GM18873 (cell line): Measurements from ENCODE around the gene RAMP3.
"Not testable (repeated sequence)": the region's sequence is repeated elsewhere in the genome, so short reads cannot be mapped to it uniquely, and the experiment has no call there.

ENCODE experiments used
- ATAC-seq: cut with Tn5 transposase; IDR thresholded peaks from one replicate; pipeline ENCODE4 v1.9.1; 2021; ENCODE audit warnings: mild to moderate bottlenecking, moderate library complexity, moderate number of reproducible peaks; ENCODE audit not compliant: unreplicated experiment, low FRiP score

The RAMP3 gene

GRCh38 chr7:45157653-45158401, at the start of gene RAMP3:
Gene RAMP3, plus strand, starts transcription at chr7:45157791. Its CDS starts 38 bp downstream, at chr7:45157829.
- ATAC-seq: no peak

- ATAC-seq: no peak
Observed at GRCh38 chr7:45108863-45109262, 48.7 kb upstream of the RAMP3 start.

GRCh38 chr7:45111298-45112223, 46.0 kb upstream of the RAMP3 start, which contains the start of gene TBRG4:
Gene TBRG4, minus strand, starts transcription at chr7:45111697. Its CDS starts 2,460 bp downstream, at chr7:45109237.
- peak; percentile 86 for ATAC-seq

- ATAC-seq: no peak
Observed at GRCh38 chr7:45112648-45113047, 44.9 kb upstream of the RAMP3 start.

- not testable (repeated sequence) for ATAC-seq
Observed at GRCh38 chr7:45114257-45114656, 43.3 kb upstream of the RAMP3 start.

DNA sequence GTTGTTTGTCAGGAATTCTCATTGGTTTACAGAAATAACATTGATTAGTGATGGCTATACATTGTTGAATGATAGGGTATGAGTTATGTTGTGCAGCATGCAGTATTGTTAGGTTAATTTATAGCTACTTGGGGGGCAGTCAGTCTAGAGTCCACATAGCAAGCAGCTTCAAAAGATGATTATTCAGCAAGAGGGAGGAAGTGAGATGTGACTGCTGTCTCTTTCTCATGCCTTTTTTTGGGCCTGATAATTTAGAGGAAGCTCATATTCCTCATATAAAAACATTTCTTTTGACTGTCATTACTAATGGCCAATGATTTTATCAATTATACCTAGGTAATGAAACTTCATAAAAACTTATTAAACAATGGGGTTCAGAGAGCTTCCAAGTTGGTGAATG, 42.7 kb upstream of the RAMP3 start:
- ATAC-seq: no peak

- ATAC-seq: no peak
Observed at GRCh38 chr7:45116048-45116447, 41.5 kb upstream of the RAMP3 start.

DNA sequence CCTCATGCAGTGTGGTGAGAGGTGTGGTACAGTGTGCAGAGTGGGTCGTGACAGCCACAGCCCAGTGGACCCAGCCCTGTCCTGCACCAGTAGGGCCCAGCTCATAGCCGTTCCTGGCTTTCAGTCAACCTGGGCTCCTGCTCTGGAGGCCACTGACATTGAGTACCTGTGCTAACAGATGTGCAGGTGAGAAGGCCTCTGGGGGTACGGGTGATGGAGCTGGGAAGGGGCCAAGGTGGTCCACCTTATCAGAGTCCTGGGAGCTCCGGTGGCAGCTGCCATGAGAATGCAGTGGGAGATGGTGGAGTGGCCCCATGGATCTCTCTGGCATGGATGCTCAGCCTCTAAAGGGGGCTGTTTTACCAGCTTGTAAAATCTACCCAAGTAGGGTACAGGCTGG, 40.0 kb upstream of the RAMP3 start:
- ATAC-seq: no peak

GRCh38 chr7:45118292-45118691, 39.3 kb upstream of the RAMP3 start:
- ATAC-seq: no peak

GRCh38 chr7:45118889-45119331, 38.7 kb upstream of the RAMP3 start:
- ATAC-seq: no peak

DNA sequence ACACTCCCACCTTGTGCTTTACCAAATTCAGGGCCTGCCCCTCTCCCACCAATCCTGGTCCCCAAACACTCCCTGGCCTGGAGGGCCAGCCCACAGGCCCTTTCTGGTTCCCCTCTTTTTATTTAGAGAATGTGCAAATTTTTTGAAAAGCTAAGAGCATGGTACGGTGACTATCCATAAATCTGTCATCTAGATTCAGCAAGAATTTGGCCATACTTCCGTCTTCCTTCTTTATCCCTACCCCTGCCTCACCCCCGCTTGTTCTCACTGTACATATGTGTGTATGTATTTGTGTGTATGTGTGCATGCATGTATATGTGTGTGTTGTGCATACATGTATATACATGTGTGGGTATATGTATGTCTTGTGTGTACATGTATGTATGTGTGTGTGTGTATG, 38.0 kb upstream of the RAMP3 start:
- no peak for ATAC-seq

GRCh38 chr7:45122975-45123860, 34.4 kb upstream of the RAMP3 start:
- ATAC-seq: no peak

GRCh38 chr7:45123913-45124710, 33.5 kb upstream of the RAMP3 start:
- no peak for ATAC-seq

GRCh38 chr7:45125193-45125904, 32.2 kb upstream of the RAMP3 start:
- ATAC-seq: no peak

DNA sequence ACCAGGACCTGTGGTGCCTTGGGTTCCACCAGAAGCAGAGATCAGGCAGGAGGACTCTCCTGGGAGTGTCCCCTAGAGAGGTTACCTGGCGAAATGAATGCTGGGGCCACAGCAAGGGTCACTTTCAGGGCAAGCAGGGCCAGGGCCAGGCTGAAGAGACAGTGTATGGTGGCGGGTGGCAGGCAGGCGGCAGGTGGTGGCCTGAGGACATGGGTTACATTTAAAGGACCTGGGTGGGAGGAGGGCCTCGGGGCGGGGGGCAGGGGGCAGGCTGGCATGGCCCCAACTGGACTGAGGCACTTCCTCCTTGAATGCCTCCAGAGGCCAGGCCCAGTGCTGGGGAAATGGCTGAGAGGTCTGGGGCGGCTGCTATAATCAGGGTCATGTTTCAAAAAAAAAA, 31.4 kb upstream of the RAMP3 start:
- no peak for ATAC-seq

DNA sequence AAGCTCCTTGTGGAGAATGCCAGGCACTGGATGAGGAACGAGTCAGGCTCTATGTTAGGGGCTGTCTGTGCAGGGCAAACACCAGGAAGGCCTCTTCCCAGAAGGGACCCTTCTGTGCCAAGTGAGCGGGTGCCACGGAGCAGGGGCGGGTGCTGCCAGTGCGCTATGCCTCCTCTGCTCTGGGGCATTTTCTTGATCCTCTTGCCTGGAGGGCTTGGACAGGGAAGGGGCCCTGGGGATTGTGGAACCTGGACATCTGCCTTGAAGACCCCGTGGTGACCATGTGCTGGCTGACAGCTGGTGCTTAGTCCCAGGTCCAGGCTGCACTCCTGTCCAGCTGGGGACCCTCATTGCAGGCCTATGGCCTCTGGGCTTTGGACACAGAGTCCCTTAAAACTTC, 30.7 kb upstream of the RAMP3 start:
- ATAC-seq: no peak

- no peak for ATAC-seq
Observed at GRCh38 chr7:45129181-45129800, 28.3 kb upstream of the RAMP3 start.

GRCh38 chr7:45129906-45130305, 27.7 kb upstream of the RAMP3 start:
- ATAC-seq: no peak

- no peak for ATAC-seq
Observed at GRCh38 chr7:45130910-45131309, 26.7 kb upstream of the RAMP3 start.
